TTC549 (cell line): ENCODE measurements around the gene HOTAIR.

Experiments
- FAIRE-seq: peaks from 2 replicates; lab custom pipeline; 2012; peaks lifted over from hg19 to GRCh38; lab: Jason Lieb, UNC

HOTAIR gene

DNA sequence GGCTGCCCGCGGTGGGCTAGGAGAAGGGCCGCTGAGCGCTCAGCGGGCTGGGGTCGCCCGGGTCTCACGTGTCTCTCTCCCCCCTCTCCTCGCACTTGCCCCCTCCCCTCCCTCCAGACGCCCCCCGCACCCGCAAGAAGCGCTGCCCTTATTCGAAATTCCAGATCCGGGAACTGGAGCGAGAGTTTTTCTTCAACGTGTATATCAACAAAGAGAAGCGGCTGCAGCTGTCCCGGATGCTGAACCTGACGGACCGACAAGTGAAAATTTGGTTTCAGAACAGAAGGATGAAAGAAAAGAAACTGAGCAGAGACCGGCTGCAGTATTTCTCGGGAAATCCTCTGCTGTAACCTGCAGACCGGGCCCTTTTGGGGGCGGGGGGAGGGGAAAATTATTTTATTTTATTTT lies 314 bp upstream of the HOTAIR start:
- FAIRE-seq: no peak

DNA sequence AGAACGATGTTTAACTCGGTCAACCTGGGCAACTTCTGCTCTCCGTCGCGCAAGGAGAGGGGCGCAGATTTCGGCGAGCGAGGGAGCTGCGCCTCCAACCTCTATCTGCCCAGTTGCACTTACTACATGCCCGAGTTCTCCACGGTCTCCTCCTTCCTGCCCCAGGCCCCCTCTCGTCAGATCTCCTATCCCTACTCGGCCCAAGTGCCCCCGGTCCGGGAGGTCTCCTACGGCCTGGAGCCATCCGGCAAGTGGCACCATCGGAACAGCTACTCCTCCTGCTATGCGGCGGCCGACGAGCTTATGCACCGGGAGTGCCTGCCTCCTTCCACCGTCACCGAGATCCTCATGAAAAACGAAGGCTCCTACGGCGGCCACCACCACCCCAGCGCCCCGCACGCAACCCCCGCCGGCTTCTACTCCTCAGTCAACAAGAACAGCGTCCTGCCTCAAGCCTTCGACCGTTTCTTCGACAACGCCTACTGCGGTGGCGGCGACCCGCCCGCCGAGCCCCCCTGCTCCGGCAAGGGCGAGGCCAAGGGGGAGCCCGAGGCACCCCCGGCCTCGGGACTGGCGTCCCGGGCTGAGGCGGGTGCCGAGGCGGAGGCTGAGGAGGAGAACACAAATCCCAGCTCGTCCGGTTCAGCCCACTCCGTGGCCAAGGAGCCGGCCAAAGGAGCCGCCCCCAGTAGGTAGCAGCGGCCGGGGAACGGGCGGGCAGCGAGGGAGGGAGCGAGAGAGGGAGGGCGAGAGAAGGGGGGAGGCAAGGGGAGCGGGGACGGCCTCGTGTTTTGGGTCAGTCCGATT lies 1.3 kb downstream of the HOTAIR start:
- FAIRE-seq: no peak

DNA sequence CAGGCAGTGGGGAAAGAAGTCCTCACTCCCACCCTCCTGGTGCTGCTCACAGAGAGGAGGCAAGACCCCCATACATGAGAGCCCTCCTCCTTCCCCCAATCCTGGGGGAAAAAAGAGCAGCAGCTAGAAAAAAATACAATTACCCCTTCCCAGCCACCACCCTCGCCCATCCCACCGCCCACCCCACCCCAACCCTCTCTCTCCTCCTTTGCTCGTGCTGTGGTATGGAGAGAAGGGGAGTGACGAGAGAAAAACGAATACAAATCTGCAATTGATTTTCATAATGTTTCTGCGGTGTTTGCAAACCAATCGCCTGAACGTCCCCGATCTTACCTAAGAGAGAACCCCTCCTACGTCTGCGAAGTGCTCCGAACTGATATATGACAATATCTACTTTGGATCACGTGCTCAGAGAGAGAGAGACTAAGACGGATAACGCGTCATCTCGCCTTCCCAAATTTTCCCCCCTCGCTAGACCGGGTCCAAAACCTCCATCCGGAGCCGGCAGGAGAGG lies 2.0 kb downstream of the HOTAIR start, which contains the start of gene HOXC11:
TSS of gene HOXC11 (plus strand) at position 405 of the 514 bp plus-strand sequence. CDS start 116 bp downstream, outside the sequence.
- no peak for FAIRE-seq

DNA sequence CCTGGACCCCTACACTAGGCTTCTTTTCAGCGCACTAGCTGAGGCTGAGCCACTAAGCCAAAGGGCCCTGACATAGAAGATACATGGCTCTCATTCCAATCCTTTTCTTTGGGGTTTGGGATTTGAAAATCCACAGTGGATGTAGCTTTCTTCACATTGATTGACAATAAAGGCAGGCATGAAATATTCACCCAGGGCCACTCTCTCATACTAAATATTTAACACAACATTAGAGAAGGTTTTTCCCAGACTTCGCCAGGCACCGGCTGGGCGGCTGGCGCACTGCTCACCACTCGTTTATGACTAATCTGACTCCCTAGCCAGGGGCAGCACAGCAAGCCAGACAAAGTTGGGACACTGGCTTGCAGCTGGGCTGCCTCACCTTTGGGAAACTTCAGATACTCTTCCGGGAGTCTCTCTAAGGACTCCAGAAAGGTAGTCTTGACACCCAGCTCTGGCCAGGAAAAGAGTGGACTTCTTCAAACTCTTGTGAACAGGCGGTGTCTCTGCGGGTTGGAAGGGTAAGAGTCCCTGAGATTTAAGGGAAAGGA lies 2.5 kb downstream of the HOTAIR start:
- FAIRE-seq: no peak

DNA sequence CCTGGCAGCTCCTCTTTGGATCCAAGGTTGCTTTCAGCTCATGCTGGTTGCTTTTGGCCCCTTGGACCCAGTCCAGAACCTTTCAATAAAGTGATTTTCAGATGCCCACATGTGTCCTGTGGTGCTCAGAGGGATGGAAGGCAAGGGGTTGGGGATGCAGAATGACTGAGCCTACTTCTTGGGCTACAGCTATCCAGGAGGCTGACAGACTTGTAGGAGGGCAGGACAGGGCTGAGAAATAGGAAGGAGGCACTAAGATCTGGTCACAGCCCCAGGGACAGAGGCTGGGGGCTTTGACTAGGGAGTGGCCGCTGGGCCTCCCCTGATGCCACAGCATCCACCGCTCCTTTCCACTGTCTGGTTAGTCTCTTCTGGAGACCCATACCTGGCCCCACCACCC lies 3.1 kb downstream of the HOTAIR start:
- FAIRE-seq: no peak

DNA sequence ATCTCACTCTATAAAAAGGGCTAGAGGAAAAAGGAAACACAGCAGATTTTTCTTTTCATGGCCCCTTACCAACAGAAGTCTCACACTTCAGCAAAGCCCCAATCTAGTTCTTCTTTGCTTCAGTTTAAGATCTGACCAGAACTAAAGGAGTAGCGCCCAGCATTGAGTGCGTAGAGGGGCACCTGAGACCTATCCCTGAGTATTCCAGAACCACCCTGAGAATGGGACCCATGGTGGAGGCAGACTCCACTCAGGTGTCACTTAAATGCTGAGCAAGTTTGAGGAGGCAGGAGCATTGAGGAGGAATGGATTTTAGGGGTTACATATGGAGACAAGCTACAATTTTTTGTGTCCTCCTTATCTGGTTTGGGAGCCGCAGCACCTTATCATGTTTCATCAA lies 3.6 kb downstream of the HOTAIR start:
- no peak for FAIRE-seq

DNA sequence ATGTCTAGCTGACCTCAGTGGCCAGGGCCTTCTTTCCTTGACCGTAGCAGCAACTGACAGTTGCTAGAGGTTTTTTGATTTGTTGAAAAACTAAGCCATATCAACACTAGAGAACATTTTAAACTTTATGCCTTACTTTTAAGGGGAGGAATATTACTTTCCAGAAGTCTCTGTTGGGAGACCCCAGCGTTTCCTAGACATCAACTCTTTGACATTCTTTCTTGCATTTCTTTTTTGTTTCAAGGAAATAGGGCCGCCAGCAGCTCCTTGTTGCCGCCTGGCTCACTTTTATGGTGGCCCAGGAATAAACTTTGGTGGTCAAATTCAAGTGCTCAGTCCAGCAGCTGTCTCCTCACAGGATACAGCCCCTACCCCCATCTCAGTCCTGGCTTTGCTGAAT lies 4.3 kb downstream of the HOTAIR start:
- no peak for FAIRE-seq

DNA sequence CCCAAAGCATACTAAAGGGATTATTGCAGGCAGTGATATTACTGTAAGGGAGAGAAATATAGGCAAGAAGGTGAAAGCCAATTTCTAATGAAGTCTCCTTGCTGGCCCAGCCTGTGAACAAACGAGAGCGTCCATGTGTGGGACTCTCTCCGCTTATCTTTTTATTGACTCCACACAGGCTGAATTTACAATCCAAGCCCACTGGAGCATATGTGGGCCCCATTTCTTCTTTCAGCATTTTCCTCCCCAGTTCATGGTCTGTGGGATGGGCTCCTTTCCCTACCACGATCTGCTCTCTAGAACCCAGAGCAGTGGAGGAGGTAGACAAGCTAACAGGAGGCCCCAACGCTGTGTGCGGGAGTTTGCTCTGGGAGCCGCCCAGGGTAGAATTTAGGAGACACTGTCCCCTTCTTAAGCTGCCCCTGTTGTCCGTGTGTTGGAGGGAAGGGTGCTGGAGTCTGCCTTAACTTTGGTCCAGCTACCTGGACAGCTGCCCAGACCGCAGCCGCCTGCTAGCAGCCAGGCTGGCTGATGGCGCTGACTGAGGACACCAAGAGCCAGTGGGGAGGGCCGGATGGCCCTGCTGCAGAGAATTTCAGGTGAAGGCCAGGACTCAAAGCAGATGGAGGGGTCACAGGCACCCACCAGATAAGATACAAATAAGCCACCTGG lies 5.0 kb downstream of the HOTAIR start:
- FAIRE-seq: no peak

DNA sequence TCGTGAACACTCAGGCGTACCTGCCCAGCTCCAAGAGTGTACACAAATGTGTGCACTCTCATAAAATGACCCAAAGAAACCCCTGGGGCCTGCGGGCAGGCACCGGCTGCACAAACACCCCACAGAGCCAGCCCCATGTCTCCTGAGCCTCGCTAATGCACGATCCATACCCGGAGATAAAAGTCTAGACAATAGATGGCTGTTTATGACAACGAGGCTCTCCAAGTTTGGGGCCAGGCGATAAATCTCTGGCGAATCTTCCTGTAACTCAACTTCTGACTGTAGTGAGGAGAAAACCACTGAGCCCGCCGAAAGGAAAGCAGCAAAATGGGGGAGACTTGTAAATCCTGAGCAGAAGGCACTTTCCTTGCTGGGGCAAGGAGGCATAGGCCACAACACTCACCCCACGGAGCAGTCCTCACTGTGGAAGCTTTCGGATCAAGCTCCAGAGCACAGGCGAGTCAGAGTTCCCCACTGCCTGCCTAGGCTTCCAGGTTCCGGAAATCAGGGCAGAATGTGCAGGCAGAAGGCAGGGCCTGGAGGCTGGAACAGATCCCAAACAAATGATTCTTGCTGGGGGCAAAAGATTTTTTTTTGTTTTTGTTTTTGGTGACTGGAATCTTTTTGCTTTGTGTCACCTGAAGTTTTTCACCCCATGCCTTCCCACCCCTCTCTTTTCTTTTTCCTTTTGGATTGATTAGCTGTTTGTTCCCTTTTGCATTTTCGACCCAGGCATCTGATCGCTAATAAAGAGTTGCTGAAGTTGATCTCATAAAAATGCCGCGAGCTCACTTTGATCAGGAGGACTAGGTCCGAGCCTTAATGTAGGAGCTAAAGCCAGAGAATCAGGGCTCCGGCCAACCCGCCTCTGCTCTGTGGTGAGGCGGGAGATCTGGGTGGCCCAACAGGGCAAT lies 6.3 kb downstream of the HOTAIR start:
- FAIRE-seq: no peak

DNA sequence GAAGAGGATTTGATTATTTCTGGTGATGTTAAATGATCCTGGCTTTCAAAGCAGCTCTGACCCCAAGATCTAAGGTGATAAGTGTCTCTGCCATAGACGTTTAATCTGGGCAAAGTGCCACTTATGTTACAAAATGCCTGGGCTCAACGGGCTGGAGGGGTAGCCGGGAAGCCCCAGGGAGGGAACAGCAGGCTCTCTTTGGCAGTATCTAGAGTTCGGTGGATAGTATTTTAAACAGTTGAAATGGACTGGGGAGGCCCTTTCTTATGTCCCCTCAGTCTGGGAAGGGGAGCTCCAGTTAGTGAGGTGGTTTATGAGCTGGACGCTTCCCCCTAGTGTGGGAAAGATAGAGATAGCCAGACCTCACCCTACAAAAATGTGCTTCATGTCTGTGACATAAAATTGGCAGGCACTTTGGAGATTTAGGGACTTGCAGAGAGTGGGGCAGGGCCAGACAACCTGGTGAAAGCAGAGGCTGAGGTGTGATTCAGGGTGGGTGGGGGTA lies 7.3 kb downstream of the HOTAIR start:
- no peak for FAIRE-seq

DNA sequence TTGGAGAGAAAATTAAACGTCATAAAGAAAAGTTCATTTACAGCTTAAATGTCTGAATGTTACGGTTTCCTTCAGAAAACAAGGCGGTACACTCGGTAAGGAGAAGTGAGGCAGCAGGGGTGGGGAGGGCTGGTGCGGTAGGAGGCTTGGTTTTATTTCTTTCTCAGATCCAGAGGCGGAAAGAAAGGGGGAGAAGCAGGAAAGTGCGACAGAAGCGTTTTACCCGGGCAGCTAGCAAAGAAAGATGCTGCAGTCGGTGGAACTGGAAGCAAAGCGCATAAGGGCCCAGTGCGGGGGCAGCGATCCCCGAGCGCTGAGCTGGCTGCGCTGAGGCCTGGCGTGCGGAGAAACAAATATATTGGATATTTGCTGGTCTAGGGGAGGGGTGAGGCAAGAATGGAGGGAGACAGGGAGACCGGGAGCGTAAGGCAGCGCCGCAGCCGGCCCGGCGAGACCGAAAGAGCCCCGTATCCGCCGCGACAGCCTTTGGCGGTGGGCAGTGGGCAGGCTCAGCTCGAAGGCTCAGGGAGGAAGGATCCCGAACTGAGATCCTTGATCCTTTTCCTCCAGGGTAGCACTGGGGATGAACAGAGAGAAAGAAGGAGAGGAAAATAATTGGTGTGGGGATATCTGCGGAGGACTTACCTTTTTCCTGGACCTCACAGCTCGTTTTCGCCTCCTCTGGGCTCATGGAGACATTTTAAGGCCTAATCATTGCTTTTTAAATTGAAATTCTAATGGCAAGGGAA lies 8.2 kb downstream of the HOTAIR start:
- FAIRE-seq: no peak

DNA sequence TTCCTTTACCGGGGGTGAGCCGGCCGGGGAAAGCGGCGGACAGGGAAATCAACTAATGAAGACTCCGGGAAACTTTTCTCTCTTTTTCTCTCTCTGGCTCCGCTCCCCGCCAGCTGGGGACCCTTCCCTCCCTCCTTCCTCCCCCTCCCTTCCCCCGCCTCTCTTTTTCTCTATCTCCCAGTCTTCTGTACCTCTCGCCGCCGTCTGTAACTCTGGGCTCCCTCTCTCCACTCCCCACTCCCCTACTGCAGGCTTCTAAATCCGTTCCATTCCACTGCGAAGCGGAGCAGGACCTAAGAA lies 8.7 kb downstream of the HOTAIR start:
- no peak for FAIRE-seq

DNA sequence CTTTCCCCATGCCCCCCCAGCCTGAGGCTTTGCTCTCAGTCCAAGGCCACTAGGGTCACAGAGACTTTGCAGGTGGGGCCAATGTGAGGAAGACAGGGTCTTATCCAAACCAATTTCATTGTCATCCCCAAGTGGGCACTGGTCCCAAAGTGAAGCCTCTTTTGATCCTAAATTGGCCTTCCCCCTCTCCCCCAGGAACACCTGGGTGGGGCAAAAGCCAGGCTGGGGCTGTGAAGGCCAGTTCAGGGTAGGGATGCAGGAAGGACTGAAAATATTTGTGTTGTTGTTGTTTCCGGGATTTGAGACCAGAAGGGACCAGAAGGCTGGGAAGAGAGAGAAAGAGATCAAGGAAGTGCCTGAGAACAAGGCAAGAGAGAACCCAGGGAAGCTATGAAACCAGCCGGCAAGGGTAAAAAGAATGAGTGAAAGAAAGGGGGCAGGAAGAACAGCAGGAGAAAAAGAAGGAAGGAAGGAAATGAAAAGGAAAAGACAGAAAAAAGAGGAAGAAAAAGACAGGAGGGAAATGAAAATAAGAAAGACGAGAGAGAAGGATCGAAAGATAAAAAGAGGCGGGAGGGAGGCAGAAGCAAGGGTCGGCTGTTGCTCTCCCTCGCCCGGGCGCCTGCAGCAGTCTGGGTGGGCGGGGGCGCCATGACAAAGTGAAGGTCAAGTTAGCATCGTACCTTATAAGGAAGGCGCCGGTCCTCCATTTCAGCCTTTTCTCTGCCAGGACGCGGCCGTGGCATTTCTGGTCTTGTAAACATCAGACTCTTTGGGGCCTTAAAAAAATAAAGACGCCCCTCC lies 9.3 kb downstream of the HOTAIR start:
- no peak for FAIRE-seq

DNA sequence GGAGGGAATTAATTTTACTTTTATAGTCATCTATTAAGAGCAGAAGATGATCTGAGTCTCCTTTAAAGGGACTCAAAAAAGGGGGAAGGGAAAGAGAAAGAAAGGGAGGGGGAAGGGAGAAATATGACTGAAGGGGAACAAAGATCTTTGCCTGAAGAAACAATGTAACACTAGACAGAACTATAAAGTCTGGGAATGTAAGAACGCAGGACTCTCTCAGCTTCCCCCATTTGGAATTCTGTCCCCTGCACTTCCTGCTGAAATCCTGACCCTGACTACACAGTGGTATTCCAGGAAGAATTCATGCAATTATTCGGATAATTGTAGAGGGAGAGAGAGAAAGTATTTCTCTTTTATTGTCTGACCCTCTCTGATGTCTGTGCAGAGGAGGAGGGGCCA lies 10.4 kb downstream of the HOTAIR start:
- FAIRE-seq: no peak

DNA sequence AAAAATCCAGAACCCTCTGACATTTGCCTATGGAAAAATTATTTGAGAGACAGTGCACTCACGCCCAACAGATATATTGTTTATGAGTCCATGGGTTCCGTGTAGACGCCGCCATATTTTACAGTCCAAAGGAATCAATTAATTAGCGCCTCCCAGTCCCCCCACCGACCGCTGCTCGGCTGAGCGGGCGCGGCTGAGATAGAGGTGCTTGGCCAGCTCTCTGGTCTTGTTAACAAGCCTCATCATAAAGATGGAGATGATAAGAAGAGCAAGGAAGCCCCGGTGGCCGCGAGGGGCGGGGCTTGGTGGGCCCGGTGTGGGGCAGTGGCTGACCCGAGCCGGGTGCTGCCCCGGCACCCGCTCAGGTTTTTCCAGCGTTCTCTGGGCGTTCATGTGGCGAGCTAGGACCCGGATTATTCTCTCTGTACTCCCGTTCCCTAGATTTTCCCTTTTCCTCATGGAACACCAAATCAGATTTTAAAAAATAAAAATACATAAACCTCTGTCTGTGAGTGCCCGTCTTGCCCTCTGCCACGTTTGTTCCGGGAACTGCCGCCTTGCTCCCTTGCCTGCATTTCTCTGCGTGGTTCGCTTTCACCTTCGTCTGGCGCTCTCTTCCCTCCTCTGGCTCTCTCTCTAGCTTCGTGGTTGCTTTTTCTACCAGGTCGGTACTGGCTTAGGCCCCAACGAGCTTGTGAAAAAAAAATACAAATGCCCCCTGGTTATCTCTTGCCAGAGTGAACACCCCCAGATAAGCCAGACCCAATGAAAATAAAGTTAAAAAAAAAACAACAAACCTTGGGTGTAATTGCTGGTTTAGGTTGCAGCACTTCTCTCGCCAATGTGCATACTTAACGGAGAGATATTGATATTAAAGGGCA lies 11.1 kb downstream of the HOTAIR start:
- no peak for FAIRE-seq

DNA sequence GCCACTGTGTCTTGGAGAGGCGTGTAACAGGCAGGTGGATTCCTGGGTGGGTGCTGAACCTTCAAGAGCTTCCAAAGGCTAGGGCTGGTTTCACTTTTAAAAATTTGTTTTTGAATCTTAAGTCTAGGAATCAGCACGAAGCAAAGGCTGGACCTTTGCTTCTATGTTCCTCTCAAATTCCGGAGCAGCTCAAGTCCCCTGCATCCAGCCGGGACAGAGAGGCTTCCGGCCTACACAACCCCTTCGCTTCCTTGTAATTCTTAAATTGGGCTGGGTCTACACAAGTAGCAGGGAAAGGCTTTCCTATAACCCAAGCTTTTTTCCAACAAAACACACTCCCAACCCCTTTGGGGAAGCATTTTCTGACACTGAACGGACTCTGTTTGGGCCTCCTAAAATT lies 11.7 kb downstream of the HOTAIR start:
- no peak for FAIRE-seq

DNA sequence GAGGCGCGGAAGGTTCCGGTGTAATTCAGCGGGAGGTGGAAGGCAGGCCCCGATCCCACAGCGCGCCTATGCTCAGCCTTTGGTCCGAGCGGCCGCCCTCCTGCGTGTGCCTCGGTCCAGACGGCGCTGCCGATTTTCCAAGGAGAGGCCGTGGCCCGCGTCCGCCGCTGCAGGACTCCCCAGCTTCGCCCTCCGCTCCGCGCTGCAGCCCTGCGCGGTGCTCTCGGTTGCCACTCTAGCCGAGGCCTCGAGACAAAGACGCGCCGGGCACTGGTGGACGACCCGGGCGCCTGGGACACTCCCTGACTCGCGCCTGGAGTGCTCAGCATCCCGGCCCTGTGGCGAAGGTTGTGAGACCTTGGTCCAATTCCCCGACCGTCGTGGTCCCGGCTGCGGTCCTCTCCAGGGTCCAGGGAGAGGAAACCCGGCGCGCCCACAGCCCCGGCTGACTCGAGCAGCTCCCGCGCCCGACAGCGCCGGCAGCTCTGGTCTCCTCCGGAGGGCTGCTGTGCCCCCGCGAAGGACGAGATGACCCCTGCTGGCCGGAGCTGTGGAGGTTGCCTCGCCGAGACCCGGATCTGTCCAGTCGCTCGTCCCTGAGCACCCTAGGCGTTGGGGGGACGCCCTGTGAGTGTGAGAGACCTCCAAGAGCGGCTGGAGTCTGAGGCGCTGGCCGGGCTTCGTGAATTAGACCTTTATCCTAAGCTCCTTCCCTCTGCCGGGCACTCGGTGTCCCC lies 13.6 kb downstream of the HOTAIR start:
- no peak for FAIRE-seq

DNA sequence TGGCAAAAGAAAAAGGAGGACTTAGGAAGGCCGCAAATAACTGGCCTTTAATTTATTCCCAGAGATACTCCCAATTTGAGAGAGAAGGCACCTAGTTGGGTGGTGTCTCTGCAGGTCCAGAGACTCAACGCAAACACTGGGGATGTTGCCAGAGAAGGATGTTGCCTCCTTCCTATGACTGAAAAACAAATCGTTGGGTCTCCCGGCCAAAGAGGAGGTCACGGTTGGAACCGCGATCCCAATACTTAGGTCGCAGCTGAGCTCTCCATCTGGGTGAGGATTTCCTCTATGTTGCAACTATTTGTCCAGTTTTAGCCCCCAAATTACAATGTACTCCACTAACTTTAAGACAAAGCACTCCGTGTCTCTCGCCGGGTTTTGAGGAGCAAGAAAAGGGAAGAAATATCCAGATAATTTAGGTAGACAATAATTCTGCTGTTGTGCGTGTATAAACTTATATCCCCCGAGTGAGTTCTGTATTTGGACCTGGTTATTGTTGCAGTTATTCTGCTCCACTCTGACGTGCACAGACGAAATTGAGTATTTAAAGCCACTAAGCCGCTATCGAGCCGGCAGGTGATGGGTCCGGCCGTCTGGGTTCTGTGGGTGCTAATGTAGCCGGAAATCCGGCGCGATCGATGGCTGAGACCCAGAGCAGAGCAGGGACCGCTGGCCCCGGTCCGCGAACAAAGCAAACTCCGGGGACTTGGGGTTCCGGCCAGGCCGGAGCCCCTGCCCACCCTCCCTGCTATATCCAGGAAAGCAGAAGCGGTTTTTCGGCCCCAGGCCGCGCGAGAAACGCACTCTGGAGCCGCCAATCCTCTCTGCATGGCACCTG lies 14.3 kb downstream of the HOTAIR start:
- FAIRE-seq: no peak
